Testis (tissue), 3 donors: ENCODE measurements around the gene TMEM62. TPM values are rescaled to one million over a fixed set of nuclear protein-coding genes. Genes with fewer than 3 reads are reported as not detected.

Experiments used
- DNase-seq: peaks from one replicate; pipeline ENCODE4 v3.0.0-alpha.2; 2019
- H3K27ac ChIP-seq, 2 donors: fragments of 200-600 bp; sonication (generic); one replicate each; pipeline ENCODE4 v1.5.1; 2019
- H3K27me3 ChIP-seq: fragments of 200-600 bp; sonication (generic); one replicate; pipeline ENCODE4 v1.5.1; 2019
- H3K36me3 ChIP-seq: fragments of 200-600 bp; sonication (generic); one replicate; pipeline ENCODE4 v1.5.1; 2017; ENCODE audit warnings: low read depth; ENCODE audit errors: missing control alignments
- H3K4me1 ChIP-seq: fragments of 200-600 bp; sonication (generic); one replicate; pipeline ENCODE4 v1.5.1; 2019
- H3K4me3 ChIP-seq, 2 donors: fragments of 200-600 bp; sonication (generic); one replicate each; pipeline ENCODE4 v1.5.1; 2017 to 2019
- H3K9me3 ChIP-seq: fragments of 200-600 bp; sonication (generic); one replicate; pipeline ENCODE4 v1.5.1; 2017
- POLR2A ChIP-seq: fragments of 450-650 bp; IDR thresholded peaks from one replicate; pipeline ENCODE4 v1.6.1; 2017; ENCODE audit warnings: antibody characterized with exemption, mild to moderate bottlenecking, moderate library complexity
- WGBS, 2 donors: methylation state at CpG; one replicate each; pipeline ENCODE4 v1.1.5; 2018; 5-methylcytosine and 5-hydroxymethylcytosine counted together
- intact Hi-C: fragments of 100-400 bp; cut with DNase I; formaldehyde crosslinking; loops from one replicate; pipeline ENCODE4 v1.15.1; 2023; ENCODE audit warnings: low total_unique reads
- polyA plus RNA-seq: library from polyadenylated mRNA; stranded (reverse); fragments of 350-450 nt; fragmentation: Illumina TruSeq; extraction: RNeasy Lipid Tissue Mini Kit (QIAGEN cat#74804); gene quantifications from one replicate; pipeline ENCODE4 v1.2.3, GENCODE V29; 2014; ENCODE audit warnings: low read depth, low replicate concordance; ENCODE audit not compliant: insufficient read depth
- total RNA-seq, 2 donors: library from RNA; depleted of rRNA; stranded (reverse); fragments of >200 nt; gene quantifications; one replicate each; pipeline ENCODE4 v1.2.3, GENCODE V29; 2016
- TF ChIP-seq, protein P1 (sequence below), 3 experiments: fragments of 450-650 bp in 2 of 3; fragments of 200-600 bp in 1 of 3; sonication (generic) in 1 of 3; IDR thresholded peaks; one replicate each; pipeline ENCODE4 v1.5.1; 2016 to 2019; ENCODE audit warnings: antibody characterized with exemption in 3 of 3, mild to moderate bottlenecking in 2 of 3, moderate library complexity in 1 of 3

The TMEM62 gene
- total and polyA plus RNA-seq, 3 donors from 2014 or later = 8.3 to 29.0 (median 22.8) TPM

DNA sequence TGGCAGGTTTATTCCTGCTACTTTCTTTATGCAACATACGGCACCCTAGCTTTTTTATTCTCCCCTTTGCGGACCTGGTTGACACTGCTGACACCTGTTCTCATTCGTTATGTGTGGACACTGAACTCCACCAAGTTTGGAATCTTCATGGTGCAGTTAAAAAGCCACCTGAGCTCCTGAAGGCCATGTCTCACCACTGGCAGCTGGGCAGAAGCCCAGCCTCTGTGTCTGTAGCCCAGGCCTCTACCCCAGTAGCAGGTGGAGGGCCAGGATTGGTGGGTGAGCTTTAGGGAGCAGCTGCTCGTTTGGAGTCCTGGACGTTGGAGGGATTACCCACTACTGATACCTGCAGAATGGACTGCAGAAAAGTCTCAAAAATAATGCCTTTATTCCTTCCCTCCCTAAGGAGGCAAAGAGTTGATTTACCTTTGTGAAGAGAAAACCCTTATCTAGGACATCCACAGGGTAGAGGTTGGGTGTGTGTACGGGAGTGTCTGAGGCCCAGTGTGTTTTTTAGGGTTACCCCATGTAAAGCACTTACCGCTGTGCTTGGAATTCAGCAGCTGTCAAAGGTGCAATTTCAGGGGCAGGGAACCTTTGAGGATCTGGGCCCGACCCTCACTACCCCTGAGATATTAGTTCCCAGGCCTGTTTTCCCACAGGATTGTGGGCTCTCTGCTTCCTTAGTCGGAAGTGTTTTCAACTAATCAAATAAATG, 51.2 kb downstream of the TMEM62 start:
- TF ChIP-seq, protein P1, sequence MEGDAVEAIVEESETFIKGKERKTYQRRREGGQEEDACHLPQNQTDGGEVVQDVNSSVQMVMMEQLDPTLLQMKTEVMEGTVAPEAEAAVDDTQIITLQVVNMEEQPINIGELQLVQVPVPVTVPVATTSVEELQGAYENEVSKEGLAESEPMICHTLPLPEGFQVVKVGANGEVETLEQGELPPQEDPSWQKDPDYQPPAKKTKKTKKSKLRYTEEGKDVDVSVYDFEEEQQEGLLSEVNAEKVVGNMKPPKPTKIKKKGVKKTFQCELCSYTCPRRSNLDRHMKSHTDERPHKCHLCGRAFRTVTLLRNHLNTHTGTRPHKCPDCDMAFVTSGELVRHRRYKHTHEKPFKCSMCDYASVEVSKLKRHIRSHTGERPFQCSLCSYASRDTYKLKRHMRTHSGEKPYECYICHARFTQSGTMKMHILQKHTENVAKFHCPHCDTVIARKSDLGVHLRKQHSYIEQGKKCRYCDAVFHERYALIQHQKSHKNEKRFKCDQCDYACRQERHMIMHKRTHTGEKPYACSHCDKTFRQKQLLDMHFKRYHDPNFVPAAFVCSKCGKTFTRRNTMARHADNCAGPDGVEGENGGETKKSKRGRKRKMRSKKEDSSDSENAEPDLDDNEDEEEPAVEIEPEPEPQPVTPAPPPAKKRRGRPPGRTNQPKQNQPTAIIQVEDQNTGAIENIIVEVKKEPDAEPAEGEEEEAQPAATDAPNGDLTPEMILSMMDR (IDR thresholded peaks at IDR 0.05) = no peak
- TF ChIP-seq POLR2A = no peak
- peak overlapping the region; percentile 76 to 94 for H3K4me3 ChIP-seq
- intact Hi-C loops = no loop called here
- H3K9me3 ChIP-seq = no peaks in the 10 kb centered on the region
- H3K27ac ChIP-seq = peak overlapping the region; percentile 78 to 83
- no peak for DNase-seq
- 66 to 69% methylated on average over 9 of the region's 9 CpGs for WGBS, 2 donors
- peaks cover 9% of the 10 kb centered on the region for H3K4me1 ChIP-seq
- H3K27me3 ChIP-seq = no peaks in the 10 kb centered on the region
- no peaks in the 10 kb centered on the region for H3K36me3 ChIP-seq

DNA sequence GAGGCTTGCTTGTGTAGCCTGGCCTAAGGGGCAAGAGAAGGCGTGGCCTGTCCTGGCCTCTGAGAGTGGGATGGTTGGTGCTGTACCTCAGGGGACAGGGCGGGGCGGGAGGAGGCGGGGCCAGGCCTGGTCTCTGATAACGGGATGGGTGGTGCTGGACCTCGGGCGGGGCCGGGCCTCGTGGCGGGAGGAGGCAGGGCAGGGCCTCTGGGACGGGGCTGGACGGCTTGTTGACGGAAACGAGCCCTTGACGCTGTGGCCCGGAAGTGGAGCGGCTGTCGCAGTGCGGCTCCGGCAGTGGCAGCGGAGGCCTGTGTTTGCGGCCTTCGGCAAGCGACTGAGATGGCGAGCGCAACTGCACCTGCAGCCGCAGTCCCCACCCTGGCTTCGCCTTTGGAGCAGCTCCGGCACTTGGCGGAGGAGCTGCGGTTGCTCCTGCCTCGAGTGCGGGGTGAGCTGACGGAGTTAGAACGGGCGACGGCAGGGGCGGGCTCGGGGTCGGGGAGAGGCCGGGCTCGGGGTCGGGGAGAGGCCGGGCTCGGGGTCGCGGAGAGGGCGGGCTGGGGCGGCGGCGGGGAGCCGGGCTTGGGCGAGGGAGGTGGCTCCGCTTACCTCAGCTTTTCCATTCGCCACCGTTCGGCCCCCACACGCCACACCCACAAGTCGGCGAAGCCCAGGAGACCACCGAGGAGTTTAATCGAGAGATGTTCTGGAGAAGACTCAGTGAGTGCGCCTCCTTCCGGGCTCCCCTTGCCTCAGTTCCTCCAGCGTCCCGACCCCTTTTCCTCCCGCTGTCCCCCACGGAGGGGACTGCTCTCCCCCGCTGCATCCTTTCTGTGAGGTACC, 52.0 kb downstream of the TMEM62 start, which contains the start of gene CCNDBP1:
CCNDBP1 (plus strand) TSS at position 247 of the 846 bp plus-strand sequence; CDS start at position 343, 96 bp downstream.
- Histone ChIP-seq H3K4me1 (peaks cover 9% of the 10 kb centered on the region), H3K27me3 (no peaks in the 10 kb centered on the region), H3K4me3 (peak within 1 kb of the TSS; percentile 76 to 94), H3K27ac (peak within 1 kb of the TSS; percentile 78 to 83), H3K9me3 (no peaks in the 10 kb centered on the region), H3K36me3 (no peaks in the 10 kb centered on the region)
- TF ChIP-seq, protein P1 (IDR thresholded peaks at IDR 0.05) = peak; percentile 6 to 44 (median 11)
- no peak for TF ChIP-seq POLR2A
- 1 to 3% methylated on average over 22 to 66 of the region's 69 CpGs for WGBS, 2 donors
- peak; percentile 97 for DNase-seq
- intact Hi-C loops = no loop called here

DNA sequence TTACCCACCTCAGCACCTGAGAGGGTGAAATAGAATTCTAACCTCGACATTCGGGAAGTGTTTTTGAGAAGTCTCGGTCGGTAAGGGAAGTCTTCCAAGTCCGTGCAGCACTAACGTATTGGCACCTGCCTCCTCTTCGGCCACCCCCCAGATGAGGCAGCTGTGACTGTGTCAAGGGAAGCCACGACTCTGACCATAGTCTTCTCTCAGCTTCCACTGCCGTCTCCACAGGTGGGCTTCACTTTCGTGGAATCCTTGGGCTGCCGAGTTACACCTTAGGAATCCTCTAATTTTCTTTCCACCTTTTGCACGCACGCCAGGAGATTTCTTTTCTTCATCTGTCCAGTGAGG, 52.6 kb downstream of the TMEM62 start:
- no peak for TF ChIP-seq POLR2A
- TF ChIP-seq, protein P1 (IDR thresholded peaks at IDR 0.05) = no peak

DNA sequence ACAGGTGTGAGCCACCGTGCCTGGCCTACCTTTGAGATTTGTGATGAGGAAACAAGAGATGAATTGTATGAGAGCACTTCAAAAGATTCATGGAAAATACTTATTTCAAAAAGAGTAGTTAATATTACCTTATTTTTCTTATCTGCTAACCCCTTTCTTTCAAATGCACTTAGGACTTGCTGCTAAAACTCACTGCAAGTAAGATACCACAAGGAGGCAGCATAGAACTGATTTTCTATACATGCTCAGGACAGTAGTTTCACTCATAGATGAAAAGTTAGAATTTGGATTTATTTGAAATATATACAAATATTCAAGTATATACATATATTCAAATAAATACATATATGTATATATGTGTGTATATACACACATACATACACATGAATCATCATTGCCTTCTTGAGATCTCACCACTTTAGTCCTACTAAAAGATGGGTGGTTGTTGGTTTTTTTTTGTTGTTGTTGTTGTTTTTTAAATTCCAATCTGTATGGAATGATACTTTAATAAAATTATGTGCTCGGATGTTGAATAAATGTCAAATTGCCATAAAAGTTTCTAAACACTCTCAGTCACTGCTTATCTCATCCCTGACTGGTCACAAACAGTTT, 54.3 kb downstream of the TMEM62 start:
- Histone ChIP-seq H3K4me1 (peaks cover 9% of the 10 kb centered on the region), H3K4me3 (no peak overlapping the region), H3K36me3 (no peaks in the 10 kb centered on the region), H3K9me3 (no peaks in the 10 kb centered on the region), H3K27me3 (no peaks in the 10 kb centered on the region), H3K27ac (no peak overlapping the region)
- TF ChIP-seq, protein P1 (IDR thresholded peaks at IDR 0.05) = peak in 2 of 3 experiments; percentile 36 to 38
- no peak for TF ChIP-seq POLR2A
- no peak for DNase-seq
- 73 to 79% methylated on average over 2 of the region's 2 CpGs for WGBS, 2 donors
- intact Hi-C loops = no loop called here

More for the DNA sequence above, 52.6 kb downstream of the TMEM62 start:
- peak overlapping the region; percentile 78 to 83 for H3K27ac ChIP-seq
- H3K27me3 ChIP-seq = no peaks in the 10 kb centered on the region
- peaks cover 9% of the 10 kb centered on the region for H3K4me1 ChIP-seq
- intact Hi-C loops = no loop called here
- H3K36me3 ChIP-seq = no peaks in the 10 kb centered on the region
- no peaks in the 10 kb centered on the region for H3K9me3 ChIP-seq
- peak overlapping the region; percentile 76 to 94 for H3K4me3 ChIP-seq
- peak; percentile 21 for DNase-seq
- 4% methylated on average over 11 to 13 of the region's 13 CpGs for WGBS, 2 donors
